ENCODE measurements around the gene PDE1C.

DNA sequence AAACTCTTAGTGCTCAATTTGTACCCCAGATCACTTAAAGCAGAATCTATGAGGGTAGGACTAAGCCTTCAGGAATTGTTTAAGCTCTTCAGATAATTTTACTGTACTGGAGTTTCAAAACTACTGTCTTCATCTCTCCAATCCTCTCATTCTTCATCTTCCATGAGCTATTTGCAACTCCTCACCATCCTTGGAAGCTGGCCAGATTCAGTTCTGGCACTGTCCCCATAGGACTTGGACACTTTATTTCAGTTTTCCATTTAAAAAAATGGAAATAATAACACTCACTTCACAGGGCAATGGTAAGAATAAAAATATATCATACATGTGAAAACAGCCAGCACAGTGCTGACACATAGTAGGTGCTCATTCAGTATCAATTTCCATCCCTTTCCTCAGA, 308.6 kb downstream of the PDE1C start:
- TF ChIP-seq CTCF (IDR thresholded peaks at IDR 0.05) (no peak), ZFX (IDR thresholded peaks at IDR 0.05; ENCODE audit: borderline replicate concordance) (no peak)
